ENCODE results near the gene SEMA4D.
"Not testable (repeated sequence)": the region's sequence is repeated elsewhere in the genome, so short reads cannot be mapped to it uniquely, and the experiment has no call there.

The SEMA4D gene

GRCh38 chr9:89478821-89479668, 18.9 kb downstream of the SEMA4D start:
- Histone ChIP-seq H3K9ac (ENCODE audit: low read length in 5 of 5) (no peak overlapping the region), H3K27me3 (ENCODE audit: control insufficient read depth in 5 of 5, insufficient read depth in 4 of 5, low read length in 5 of 5) (peaks cover 0 to 3% (median 0%) of the 10 kb centered on the region in 5 donors), H3K4me1 (ENCODE audit: control insufficient read depth in 5 of 5, insufficient read depth in 5 of 5, low read length in 5 of 5) (peaks cover 0 to 22% (median 5%) of the 10 kb centered on the region in 5 donors), H3K36me3 (ENCODE audit: control insufficient read depth in 5 of 5, insufficient read depth in 5 of 5, low read length in 5 of 5) (no peaks in the 10 kb centered on the region), H3K4me3 (ENCODE audit: low read depth in 1 of 5, low read length in 5 of 5) (no peak overlapping the region), H3K9me3 (ENCODE audit: control insufficient read depth in 5 of 5, low read length in 5 of 5) (peaks cover 0 to 6% (median 0%) of the 10 kb centered on the region in 5 donors), H3K27ac (ENCODE audit: low read depth, low read length) (no peak overlapping the region)

GRCh38 chr9:89477811-89478630, 19.9 kb downstream of the SEMA4D start:
- H3K4me1 ChIP-seq (ENCODE audit: control insufficient read depth in 5 of 5, insufficient read depth in 5 of 5, low read length in 5 of 5): peaks cover 0 to 18% (median 5%) of the 10 kb centered on the region in 5 donors
- H3K4me3 ChIP-seq (ENCODE audit: low read depth in 1 of 5, low read length in 5 of 5): no peak overlapping the region
- no peak overlapping the region for H3K27ac ChIP-seq (ENCODE audit: low read depth, low read length)
- H3K36me3 ChIP-seq (ENCODE audit: control insufficient read depth in 5 of 5, insufficient read depth in 5 of 5, low read length in 5 of 5): no peaks in the 10 kb centered on the region
- no peak overlapping the region for H3K9ac ChIP-seq (ENCODE audit: low read length in 5 of 5)
- no peaks in the 10 kb centered on the region for H3K27me3 ChIP-seq (ENCODE audit: control insufficient read depth in 5 of 5, insufficient read depth in 4 of 5, low read length in 5 of 5)
- H3K9me3 ChIP-seq (ENCODE audit: control insufficient read depth in 5 of 5, low read length in 5 of 5): peaks cover 0 to 6% (median 0%) of the 10 kb centered on the region in 5 donors

- H3K27ac ChIP-seq (ENCODE audit: low read depth, low read length): no peak overlapping the region
- H3K27me3 ChIP-seq (ENCODE audit: control insufficient read depth in 5 of 5, insufficient read depth in 4 of 5, low read length in 5 of 5): no peaks in the 10 kb centered on the region
- peaks cover 0 to 16% (median 5%) of the 10 kb centered on the region in 5 donors for H3K4me1 ChIP-seq (ENCODE audit: control insufficient read depth in 5 of 5, insufficient read depth in 5 of 5, low read length in 5 of 5)
- no peak overlapping the region for H3K4me3 ChIP-seq (ENCODE audit: low read depth in 1 of 5, low read length in 5 of 5)
- H3K9me3 ChIP-seq (ENCODE audit: control insufficient read depth in 5 of 5, low read length in 5 of 5): peaks cover 0 to 6% (median 0%) of the 10 kb centered on the region in 5 donors
- no peak overlapping the region for H3K9ac ChIP-seq (ENCODE audit: low read length in 5 of 5)
- H3K36me3 ChIP-seq (ENCODE audit: control insufficient read depth in 5 of 5, insufficient read depth in 5 of 5, low read length in 5 of 5): no peaks in the 10 kb centered on the region
Measured at GRCh38 chr9:89477384-89477783, 20.5 kb downstream of the SEMA4D start.

GRCh38 chr9:89476546-89476945, 21.4 kb downstream of the SEMA4D start:
- Histone ChIP-seq H3K4me3 (ENCODE audit: low read depth in 1 of 5, low read length in 5 of 5) (no peak overlapping the region), H3K9ac (ENCODE audit: low read length in 5 of 5) (no peak overlapping the region)

GRCh38 chr9:89475891-89476440, 21.9 kb downstream of the SEMA4D start:
- Histone ChIP-seq H3K4me1 (ENCODE audit: control insufficient read depth in 5 of 5, insufficient read depth in 5 of 5, low read length in 5 of 5) (peaks cover 0 to 16% (median 5%) of the 10 kb centered on the region in 5 donors), H3K9me3 (ENCODE audit: control insufficient read depth in 5 of 5, low read length in 5 of 5) (peaks cover 0 to 6% (median 0%) of the 10 kb centered on the region in 5 donors), H3K4me3 (ENCODE audit: low read depth in 1 of 5, low read length in 5 of 5) (no peak overlapping the region), H3K27ac (ENCODE audit: low read depth, low read length) (no peak overlapping the region), H3K36me3 (ENCODE audit: control insufficient read depth in 5 of 5, insufficient read depth in 5 of 5, low read length in 5 of 5) (no peaks in the 10 kb centered on the region), H3K9ac (ENCODE audit: low read length in 5 of 5) (no peak overlapping the region), H3K27me3 (ENCODE audit: control insufficient read depth in 5 of 5, insufficient read depth in 4 of 5, low read length in 5 of 5) (no peaks in the 10 kb centered on the region)

More at GRCh38 chr9:89476546-89476945, 21.4 kb downstream of the SEMA4D start:
- peaks cover 0 to 16% (median 5%) of the 10 kb centered on the region in 5 donors for H3K4me1 ChIP-seq (ENCODE audit: control insufficient read depth in 5 of 5, insufficient read depth in 5 of 5, low read length in 5 of 5)
- H3K9me3 ChIP-seq (ENCODE audit: control insufficient read depth in 5 of 5, low read length in 5 of 5): peaks cover 0 to 6% (median 0%) of the 10 kb centered on the region in 5 donors
- no peaks in the 10 kb centered on the region for H3K36me3 ChIP-seq (ENCODE audit: control insufficient read depth in 5 of 5, insufficient read depth in 5 of 5, low read length in 5 of 5)
- no peaks in the 10 kb centered on the region for H3K27me3 ChIP-seq (ENCODE audit: control insufficient read depth in 5 of 5, insufficient read depth in 4 of 5, low read length in 5 of 5)
- no peak overlapping the region for H3K27ac ChIP-seq (ENCODE audit: low read depth, low read length)

GRCh38 chr9:89474939-89475338, 23.0 kb downstream of the SEMA4D start:
- Histone ChIP-seq H3K27me3 (ENCODE audit: control insufficient read depth in 5 of 5, insufficient read depth in 4 of 5, low read length in 5 of 5) (no peaks in the 10 kb centered on the region), H3K36me3 (ENCODE audit: control insufficient read depth in 5 of 5, insufficient read depth in 5 of 5, low read length in 5 of 5) (no peaks in the 10 kb centered on the region), H3K4me1 (ENCODE audit: control insufficient read depth in 5 of 5, insufficient read depth in 5 of 5, low read length in 5 of 5) (peaks cover 0 to 16% (median 5%) of the 10 kb centered on the region in 5 donors), H3K4me3 (ENCODE audit: low read depth in 1 of 5, low read length in 5 of 5) (no peak overlapping the region), H3K27ac (ENCODE audit: low read depth, low read length) (no peak overlapping the region), H3K9ac (ENCODE audit: low read length in 5 of 5) (no peak overlapping the region), H3K9me3 (ENCODE audit: control insufficient read depth in 5 of 5, low read length in 5 of 5) (peaks cover 0 to 6% (median 0%) of the 10 kb centered on the region in 5 donors)

- no peak overlapping the region for H3K27ac ChIP-seq (ENCODE audit: low read depth, low read length)
- H3K4me3 ChIP-seq (ENCODE audit: low read depth in 1 of 5, low read length in 5 of 5): no peak overlapping the region
- H3K9me3 ChIP-seq (ENCODE audit: control insufficient read depth in 5 of 5, low read length in 5 of 5): peaks cover 0 to 3% (median 0%) of the 10 kb centered on the region in 5 donors
- no peak overlapping the region for H3K9ac ChIP-seq (ENCODE audit: low read length in 5 of 5)
- peaks cover 0 to 16% (median 5%) of the 10 kb centered on the region in 5 donors for H3K4me1 ChIP-seq (ENCODE audit: control insufficient read depth in 5 of 5, insufficient read depth in 5 of 5, low read length in 5 of 5)
- no peaks in the 10 kb centered on the region for H3K36me3 ChIP-seq (ENCODE audit: control insufficient read depth in 5 of 5, insufficient read depth in 5 of 5, low read length in 5 of 5)
- no peaks in the 10 kb centered on the region for H3K27me3 ChIP-seq (ENCODE audit: control insufficient read depth in 5 of 5, insufficient read depth in 4 of 5, low read length in 5 of 5)
Measured at GRCh38 chr9:89473762-89474469, 24.0 kb downstream of the SEMA4D start.

GRCh38 chr9:89471796-89472320, 26.1 kb downstream of the SEMA4D start:
- not testable (repeated sequence) for H3K9ac ChIP-seq (ENCODE audit: low read length in 5 of 5); H3K36me3 ChIP-seq (ENCODE audit: control insufficient read depth in 5 of 5, insufficient read depth in 5 of 5, low read length in 5 of 5); H3K27me3 ChIP-seq (ENCODE audit: control insufficient read depth in 5 of 5, insufficient read depth in 4 of 5, low read length in 5 of 5); H3K4me1 ChIP-seq (ENCODE audit: control insufficient read depth in 5 of 5, insufficient read depth in 5 of 5, low read length in 5 of 5); H3K4me3 ChIP-seq (ENCODE audit: low read depth in 1 of 5, low read length in 5 of 5); H3K9me3 ChIP-seq (ENCODE audit: control insufficient read depth in 5 of 5, low read length in 5 of 5); H3K27ac ChIP-seq (ENCODE audit: low read depth, low read length)

GRCh38 chr9:89471390-89471789, 26.5 kb downstream of the SEMA4D start:
- peaks cover 0 to 5% (median 4%) of the 10 kb centered on the region in 5 donors for H3K4me1 ChIP-seq (ENCODE audit: control insufficient read depth in 5 of 5, insufficient read depth in 5 of 5, low read length in 5 of 5)
- no peak overlapping the region for H3K9ac ChIP-seq (ENCODE audit: low read length in 5 of 5)
- no peaks in the 10 kb centered on the region for H3K36me3 ChIP-seq (ENCODE audit: control insufficient read depth in 5 of 5, insufficient read depth in 5 of 5, low read length in 5 of 5)

More at GRCh38 chr9:89471390-89471789, 26.5 kb downstream of the SEMA4D start:
- Histone ChIP-seq H3K27me3 (ENCODE audit: control insufficient read depth in 5 of 5, insufficient read depth in 4 of 5, low read length in 5 of 5) (no peaks in the 10 kb centered on the region), H3K9me3 (ENCODE audit: control insufficient read depth in 5 of 5, low read length in 5 of 5) (no peaks in the 10 kb centered on the region), H3K27ac (ENCODE audit: low read depth, low read length) (no peak overlapping the region), H3K4me3 (ENCODE audit: low read depth in 1 of 5, low read length in 5 of 5) (no peak overlapping the region)

Measured in subcutaneous abdominal adipose tissue (tissue), 5 donors.